ENCODE data around the gene IL22RA1.

IL22RA1 gene

DNA sequence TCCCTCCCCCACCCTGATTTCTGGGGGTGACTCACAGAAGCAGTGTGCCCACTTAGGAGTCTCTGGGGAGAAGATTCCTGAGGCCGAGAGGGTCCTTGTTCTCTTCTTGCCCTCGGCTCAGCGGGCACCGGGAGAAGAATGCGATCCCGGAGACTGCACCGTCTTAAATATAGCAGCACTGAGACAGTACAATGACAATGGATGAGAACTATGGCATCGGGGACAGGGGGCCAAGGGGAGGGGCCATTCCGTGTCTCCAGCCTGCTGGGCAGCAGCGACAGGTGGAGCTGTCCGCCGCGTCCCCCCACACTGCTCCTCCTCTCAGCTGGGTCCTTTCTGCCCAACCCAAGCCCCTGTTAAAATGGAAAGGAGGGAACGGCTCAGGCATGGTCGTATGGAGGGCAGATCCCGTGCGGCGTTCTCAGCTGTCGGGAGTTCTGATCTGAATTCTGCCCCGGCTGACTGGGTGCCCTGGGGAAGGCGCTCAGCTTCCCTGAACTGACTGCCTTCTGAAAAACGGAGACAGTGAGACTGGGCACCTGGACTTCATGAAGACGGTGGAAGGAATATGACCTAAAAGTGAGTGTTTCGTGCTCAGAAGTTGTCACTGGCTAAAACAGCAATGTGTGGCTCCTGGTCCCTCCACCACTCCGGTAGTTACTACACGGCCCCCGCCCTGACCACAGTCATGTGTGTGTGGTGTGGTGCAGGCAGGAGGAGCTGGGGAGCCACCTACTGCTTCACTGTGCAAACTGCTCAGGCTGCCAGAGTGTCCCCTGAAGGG, 30.8 kb downstream of the IL22RA1 start, which contains the start of gene MYOM3:
Gene MYOM3 (minus strand): TSS at position 140 of the 784 bp plus-strand sequence. CDS start 3,499 bp downstream, outside the sequence.
- peak; percentile 70 for DNase-seq (ENCODE audit: low read depth)

DNA sequence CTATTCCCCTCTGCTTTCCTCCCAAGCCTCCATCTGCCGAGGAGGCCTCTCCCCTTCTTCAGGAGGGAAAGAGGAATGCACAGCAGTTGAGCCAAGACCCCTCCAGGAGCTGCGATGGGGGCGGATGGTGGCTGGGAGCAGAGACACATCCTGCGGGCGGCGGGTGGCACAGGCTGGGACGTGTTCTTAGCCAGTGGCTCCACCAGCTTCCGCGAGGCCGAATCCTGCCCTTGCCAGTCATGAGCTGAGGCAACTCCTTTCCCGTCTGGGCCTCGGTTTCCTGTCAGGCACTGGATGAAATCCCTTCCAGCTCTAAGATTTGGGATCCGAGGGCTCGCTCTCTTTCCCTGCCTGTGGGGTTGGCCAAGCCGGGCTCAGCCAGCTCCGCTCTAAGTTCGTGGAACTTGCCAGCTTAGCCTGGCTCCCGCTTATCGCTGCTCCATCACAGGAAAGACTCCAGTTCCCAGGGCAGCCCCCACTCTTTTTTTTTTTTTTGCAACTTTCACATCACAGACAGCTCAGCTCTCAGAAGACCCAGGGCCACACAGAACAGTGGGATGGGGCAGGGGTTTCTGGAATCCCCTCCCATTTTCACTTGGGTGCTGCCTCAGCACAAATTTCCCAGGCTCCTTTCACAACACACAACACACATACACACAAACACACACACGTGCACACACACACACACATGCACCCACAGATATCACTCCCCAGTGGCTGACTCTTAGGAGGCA, 31.5 kb downstream of the IL22RA1 start:
- peak; percentile 38 for DNase-seq (ENCODE audit: low read depth)

DNA sequence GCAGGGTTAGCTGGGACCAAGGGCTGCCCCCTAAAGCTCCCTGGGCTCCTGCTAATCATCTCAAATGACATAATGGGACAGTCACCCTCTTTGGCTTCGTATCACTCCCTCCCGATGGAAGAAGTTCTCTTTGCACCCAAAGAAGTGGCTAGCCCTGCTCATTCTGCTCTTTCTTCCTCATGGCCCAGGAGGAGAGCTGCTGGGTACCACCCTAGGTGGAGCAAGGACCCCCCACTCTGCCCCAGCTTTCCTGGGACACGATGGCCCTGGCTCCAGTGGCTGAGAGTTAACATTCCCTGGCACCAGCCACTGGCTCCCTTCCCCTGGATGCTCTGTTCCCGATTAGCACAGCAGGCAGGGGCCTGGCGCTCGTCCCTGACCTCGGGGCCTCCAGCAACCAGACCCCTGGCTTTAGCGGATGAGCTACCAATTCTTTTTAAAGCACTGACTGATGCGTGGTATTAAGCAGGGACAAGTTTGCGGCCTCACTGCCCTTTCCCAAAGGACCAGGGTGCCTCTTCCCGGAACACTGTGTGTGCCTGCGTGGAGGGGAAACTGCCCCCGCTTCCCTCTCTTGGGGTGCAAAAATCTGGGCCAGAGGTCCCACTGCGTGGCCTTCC, 32.2 kb downstream of the IL22RA1 start:
- DNase-seq (ENCODE audit: low read depth) = no peak

DNA sequence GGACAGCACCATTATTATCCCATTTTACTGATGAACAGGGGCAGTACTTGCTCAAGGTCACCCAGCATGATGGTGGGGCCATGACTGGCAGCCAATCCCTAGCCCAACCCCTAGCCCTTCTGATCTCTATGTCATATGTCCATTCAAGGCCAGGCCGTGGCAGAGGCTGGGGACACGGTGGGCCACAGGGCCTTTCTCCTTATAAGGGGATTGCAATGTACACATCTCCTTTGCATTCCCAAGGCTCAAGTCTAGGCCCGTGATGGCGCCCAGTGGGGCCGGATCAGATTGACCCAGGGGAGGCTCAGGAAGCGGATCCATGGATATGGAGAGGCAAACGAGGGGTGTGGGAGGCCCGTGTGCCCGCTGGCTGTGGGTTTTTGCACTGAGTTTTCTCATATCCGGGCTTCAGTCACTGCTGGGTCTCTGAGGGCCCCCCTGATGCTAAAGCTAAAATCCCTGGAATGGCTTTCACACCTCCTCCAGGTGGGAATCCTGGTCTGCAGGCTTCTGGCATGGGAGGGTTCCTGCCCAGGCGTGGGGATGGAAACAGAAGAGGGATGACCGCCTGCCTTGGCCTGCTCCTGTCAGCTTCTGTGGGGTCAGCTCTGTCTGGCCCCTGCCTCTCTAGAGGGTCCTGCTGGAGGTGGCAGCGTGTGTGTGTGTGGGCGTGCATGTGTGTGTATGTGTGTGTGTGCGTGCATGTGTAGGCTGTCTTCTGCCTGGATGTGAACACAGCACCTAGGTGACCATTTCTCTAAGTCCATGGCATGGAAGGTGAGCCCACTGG, 33.1 kb downstream of the IL22RA1 start:
- DNase-seq (ENCODE audit: low read depth) = no peak

DNA sequence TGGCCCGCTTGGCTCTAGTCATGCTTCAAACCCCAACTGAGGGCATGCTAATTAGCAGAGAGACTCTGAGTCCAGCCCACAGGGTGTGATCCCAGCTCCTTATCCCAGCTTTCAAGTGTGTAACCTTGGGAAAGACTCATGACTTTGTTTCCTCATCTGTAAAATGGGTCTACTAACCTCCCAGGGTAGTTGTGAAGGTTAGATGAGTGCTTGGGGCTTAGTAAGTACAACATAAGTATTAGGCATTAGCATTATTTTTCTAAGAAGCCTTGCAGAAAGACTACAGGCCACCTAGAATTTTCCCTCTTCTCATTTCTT, 33.8 kb downstream of the IL22RA1 start:
- no peak for DNase-seq (ENCODE audit: low read depth)

DNA sequence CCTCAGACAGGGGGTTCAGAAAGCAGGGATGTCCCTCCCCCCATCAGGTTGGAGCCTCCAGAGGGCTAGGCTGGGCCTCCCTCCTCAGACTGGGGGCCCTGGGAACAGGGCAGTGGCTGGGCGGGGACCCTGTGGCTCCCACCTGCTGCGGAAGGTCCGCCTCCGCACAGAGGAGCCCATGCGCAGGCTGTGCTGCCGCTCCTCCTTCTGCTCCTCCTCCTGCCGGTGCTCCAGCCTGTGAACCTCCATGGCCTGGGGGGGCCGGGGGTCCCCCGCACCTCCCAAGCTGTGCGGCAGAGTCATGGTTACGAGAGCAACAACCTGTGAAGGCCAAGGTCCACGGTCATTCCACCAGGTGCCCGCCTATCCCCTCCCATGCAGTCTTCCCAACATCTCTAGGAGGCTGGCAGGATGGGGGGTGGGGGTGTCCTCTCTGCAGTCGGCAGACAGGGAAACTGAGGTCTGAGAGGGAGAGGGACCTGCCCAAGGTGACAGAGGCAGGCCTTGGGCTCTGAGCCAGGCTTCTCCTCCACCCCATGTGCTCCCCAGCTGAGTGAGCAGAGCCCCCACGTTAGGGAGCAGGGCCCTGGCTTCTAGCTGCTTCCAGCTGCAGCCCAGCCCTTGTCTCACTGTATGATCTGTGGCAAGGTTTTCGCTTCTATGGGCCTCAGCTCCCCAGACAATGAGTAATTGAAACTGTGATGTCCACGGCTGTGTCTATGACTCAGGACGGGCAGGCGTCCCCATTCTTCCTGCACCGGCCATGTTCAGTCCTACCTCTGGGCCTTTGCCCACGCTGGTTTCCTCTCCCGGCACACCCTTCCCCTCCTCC, 34.4 kb downstream of the IL22RA1 start:
- DNase-seq (ENCODE audit: low read depth) = peak; percentile 52

DNA sequence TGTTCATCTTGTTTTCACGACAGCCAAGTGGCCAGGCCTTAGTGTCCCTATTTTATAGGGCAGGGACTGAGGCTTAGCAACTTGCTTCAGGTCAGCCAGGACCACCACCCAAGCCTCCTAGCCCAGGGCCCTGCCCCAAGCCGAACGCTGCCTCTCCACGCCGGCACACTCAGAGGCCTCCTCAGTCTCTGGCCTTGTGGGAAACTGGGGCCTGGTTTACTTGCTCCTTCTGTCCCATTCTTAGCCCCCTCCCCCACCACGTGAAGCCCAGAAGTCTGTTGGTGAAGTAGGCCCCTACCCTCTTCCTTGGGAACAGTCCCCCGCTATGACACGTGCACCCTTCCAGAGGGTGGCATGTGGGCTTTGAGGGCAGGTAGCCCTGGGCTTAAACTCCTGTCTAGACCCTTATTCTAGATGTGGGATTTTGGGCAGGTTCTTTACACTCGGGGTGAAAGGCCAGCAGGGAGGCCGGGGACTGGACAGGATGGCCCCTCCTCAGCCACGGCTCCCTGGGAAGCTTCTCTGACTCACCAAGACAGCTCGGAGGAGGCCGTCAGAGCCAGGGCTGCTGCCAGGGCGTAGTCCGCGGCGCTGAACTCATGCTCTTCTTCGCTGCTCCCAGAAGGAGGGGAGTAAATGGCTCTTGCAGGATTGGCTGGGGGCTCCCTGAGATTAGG, 35.3 kb downstream of the IL22RA1 start:
- peak; percentile 41 for DNase-seq (ENCODE audit: low read depth)

DNA sequence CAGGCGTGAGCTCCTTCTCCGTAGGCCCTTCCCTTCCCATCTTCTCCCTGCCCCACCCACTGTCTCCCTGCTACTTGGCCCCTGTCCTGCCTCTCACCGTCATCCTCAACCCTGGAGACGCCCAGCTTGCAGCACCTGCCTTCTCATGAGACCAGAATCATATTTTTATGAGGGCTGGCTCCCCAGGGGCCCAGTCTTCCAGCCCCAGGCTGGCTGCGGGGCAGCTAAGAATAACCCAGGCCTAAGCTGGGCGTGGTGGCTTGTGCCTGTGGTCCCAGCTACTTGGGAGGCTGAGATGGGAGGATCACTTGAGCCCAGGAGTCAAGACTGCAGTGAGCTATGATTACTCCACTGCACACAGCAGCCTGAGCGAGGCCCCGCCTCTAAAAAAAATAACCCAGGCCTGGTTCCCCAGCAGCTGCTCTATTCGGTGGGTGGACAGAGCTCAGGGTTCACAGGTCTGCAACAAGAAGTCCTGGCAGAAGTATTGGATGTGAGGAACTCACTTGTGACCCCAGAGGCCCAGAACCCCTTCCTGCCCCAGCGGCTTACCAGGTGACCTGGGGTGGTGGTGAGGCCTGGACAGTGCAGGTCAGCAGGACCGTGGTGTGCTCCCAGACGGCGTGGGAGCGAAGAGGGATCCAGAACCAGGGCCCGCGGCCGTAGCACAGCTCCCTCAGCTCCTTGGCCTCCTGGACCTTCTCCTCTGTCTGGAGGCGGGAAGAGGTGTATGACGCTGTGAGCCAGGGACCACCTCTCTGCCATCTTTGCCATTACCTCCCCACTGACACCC, 37.4 kb downstream of the IL22RA1 start:
- no peak for DNase-seq (ENCODE audit: low read depth)

DNA sequence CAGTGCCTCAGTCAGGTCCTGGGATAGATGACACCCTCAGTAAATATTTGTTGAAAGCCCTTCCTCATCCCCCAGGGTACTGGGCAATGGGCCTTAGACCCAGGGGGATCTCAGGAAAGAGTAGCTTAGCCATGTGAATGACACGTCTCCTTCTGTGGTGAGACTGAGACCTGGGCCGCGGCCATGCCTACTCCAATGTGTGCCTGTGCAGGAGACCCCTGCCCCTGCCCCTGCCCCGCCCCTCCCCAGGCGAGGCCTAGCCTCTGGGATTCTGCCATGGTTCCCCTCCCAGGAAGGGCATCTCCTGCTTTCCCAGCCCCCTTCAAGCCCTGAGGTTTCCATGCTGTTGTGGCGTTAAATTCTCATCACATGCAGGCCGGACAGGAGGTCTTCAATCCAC, 38.1 kb downstream of the IL22RA1 start:
- no peak for DNase-seq (ENCODE audit: low read depth)

DNA sequence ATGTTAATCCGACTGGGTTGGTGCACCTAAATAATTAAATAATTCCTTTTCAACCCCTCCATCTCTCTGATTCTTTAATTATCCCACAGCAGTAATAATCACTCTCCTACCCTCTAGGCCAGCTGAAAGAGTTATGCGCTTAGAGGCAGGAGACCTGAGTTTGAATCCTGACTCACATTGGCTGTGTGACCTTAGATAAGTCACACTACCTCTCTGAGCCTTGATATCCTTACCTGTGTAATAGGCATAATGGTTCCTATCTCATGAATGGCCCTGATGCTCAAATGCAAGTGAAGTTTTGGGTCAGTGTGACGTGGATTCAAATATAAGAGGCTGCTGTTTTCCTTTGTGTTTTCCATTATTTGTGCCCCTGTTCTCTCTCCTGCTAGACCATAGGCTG, 39.1 kb downstream of the IL22RA1 start:
- DNase-seq (ENCODE audit: low read depth) = no peak

DNA sequence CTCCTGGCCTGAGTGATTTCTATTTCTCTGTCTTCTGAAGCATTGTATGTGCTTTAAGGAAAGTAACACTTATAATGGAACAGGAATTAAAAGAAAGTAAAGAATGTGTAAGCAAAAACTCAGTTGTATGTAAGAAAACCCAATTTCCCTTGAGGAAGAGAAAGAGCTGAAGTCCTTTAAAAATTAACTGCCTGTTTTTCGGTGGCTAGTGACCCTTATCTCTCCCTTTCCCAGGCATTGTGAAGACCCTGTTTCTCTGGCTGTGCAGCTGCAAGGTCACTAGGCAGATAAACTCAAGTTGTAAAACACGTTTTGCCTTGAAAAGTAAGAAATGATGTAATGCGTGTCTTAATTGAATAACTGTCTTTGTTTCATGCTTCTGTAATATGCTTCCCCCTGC, 39.5 kb downstream of the IL22RA1 start:
- no peak for DNase-seq (ENCODE audit: low read depth)

DNA sequence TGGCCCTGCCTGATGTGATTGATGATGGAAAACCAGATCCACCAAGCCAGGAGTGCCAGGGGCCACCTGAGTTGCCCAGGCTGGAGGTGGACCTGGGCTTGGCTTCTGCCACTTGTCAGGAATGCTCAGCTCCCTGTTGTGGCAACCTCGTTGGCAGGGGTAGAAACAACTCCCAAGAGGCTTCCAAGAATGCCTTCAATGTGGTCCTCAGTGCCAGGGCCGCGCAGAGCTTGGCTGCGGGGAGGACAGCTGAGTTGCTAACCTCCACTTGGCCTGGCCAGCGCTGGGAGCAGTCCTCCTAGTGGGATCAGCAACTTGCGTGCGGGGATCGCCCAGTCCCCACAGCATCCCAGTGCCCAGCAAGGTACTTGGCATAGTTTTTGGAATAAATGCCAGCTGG, 40.0 kb downstream of the IL22RA1 start:
- DNase-seq (ENCODE audit: low read depth) = no peak

DNA sequence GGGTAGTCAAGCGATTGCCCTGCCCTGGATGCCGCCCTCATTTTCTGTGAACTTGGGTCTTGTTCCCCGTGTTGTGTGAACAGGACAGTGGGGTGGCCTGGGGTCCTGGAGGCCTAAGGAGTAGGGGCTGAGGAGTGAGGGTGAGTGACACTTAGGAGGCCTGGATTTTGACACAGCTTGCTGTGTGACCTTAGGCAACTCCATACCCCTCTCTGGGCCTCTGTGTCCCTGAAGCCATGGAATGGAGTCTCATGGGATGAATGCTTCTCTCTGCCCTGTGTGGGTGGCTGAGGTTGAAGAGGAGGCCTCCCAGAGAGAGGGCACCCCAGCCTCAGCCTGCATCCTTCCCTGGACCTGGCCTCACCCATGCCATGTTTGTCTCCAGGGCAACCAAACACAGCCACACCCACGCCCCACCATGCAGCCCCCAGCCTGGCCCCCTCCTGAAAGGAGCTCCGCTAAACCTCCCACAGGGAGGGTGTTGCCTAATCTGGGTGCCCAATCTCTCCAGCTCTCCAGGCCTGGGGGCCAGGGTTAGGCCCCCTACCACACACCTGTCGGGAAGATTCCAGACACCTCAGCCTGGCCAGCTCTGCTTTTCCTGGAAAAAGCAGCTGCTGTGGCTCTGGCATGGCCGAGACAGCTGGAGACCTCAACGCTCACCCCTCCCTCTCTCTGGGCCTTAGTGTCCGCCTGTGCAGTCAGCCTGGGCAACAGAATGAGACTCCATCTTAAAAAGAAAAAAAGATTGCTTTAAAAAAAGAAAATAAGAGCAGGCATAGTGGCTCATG, 40.9 kb downstream of the IL22RA1 start:
- DNase-seq (ENCODE audit: low read depth) = no peak

DNA sequence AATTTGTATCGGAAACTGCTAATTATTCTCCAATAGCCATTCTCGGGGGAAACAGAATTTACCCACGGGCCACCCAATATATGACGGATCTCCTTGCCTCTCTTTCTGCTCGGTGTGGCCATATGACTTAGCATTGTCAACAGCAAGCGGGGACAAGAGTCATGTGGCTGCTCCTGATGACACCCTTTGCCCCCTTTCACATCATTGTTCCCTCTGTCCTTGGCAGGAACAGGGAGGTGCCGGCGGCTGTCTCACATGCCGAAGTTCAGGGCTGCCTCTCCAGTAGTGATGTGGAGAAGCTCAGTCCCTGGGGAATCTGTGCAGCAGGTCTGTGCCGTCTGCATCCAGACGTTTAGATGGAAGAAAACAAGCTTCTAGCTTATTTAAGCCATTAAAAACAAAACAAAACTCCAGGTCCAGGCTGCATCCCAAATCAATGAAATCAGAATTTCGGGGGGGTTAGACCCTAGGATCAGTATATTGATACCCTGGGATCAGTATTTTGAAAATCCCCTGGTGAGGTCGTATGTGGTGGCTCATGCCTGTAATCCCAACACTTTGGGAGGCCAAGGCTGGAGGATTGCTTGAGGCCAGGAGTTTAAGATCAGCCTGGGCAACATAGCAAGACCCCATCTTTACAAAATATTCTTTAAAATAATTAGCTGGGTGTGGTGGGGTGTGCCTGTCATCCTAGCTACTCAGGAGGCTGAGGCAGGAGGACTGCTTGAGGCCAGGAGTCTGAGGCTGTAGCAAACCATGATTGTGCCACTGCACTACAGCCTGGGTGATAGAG, 41.8 kb downstream of the IL22RA1 start:
- no peak for DNase-seq (ENCODE audit: low read depth)

DNA sequence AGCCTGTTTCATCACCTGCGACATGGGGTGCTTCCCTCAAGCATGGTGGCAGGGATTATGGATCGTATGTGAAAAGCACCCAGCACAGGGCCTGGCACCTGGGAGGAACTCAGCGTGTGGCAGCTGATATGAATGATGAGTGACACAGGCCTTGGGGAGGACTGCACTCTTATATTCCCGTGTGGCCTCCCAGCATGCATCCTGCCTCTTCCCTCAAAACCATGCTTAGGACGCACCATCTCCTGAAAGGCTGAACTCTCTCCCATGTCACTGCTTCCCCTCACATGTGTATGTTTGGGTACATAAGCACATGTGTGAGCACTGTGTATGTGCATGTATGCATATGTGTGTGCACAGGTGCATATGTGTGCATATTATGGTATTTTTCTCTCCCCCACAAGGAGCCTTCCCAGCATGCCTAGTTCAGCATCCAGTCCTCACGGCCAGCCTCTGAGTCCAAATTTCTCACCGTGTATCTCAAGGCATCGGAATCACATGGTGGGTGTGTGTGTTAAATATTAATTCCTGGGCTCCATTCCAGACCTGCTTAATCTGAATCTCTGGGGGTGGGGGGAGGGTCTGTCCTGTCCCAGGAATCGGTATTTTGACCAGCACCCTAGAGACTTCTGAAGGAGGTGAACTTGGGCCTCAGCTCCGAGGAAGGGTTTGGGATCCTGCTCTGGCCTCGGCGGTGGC, 43.8 kb downstream of the IL22RA1 start:
- no peak for DNase-seq (ENCODE audit: low read depth)

DNA sequence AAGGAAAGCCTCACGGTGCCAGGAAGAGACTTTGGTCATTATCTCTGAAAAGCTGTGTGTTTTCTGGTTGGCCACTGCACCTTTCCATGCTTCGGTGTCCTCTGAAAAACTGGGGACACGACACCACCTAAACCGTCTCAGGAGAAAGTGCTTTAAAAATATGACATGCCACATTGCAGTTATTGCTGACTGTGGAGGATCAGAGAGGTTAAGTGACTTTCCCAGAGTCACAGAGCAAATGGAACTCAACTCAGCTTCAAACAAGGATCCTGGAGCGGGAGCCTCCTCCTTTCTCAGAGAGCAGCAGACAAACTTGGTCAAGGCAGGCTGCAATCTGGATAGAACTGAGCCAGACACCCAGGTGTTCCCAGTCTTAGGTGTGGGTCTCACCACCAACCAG, 44.8 kb downstream of the IL22RA1 start:
- DNase-seq (ENCODE audit: low read depth) = no peak

DNA sequence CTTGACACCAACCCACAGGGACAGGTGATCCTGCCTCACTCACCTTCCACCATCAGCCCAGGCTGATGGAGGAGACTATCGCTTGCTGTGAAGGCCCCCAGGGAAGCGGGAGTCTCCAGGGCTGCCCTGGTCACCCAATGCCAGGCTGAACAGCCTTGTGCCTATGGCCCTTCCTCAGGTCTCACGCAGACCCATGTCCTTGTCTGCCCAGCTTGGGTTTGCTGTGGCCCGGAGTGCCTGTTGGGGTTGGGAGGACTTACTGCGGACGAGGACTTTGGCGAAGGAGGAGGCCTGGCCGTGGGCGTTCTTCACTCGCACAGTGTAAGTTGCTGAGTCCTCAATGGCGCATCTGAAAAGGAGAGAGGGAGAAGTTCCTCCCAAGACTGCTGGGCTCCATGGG, 45.3 kb downstream of the IL22RA1 start:
- DNase-seq (ENCODE audit: low read depth) = no peak

DNA sequence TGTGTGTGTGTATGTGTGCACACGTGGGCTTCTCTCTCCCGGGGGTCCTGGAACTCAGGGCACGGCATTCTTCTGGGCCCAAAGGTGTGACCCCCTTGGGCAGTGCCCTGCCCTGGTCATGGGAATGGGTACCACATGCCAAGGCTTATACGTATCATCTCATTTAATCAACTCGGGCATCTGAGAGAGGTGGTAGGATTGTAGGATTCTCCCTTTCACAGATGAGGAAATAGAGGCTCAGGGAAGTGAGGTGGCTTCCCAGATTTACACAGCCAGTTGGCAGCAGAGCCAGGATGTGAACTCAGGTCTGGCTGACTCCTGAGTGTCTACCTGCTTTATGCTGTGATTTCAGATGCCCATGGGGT, 46.2 kb downstream of the IL22RA1 start:
- no peak for DNase-seq (ENCODE audit: low read depth)
